GM19455 (cell line): ENCODE data around the gene CRPPA.

Source experiments
- ATAC-seq: cut with Tn5 transposase; IDR thresholded peaks from one replicate; pipeline ENCODE4 v1.9.1; 2021; ENCODE audit not compliant: unreplicated experiment

CRPPA gene

DNA sequence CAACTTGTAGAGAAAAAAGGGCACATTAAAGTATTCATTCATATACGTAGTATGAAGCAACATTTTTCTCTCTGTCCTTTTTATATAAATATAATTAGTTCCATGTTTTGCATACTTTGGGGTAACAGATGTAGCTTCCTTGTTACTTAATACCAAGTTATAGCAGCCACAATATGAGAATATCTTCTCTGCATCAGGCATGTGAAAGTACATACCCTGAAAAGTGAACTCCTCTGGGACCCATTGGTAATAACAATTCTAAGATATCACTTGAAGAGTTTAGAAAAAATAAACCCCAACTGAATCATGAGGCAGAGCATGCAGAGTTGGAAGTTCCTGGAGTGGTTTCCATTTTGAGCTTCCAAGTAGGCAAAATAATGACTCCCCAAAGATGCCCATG lies 2.4 kb upstream of the CRPPA start:
- ATAC-seq = no peak

DNA sequence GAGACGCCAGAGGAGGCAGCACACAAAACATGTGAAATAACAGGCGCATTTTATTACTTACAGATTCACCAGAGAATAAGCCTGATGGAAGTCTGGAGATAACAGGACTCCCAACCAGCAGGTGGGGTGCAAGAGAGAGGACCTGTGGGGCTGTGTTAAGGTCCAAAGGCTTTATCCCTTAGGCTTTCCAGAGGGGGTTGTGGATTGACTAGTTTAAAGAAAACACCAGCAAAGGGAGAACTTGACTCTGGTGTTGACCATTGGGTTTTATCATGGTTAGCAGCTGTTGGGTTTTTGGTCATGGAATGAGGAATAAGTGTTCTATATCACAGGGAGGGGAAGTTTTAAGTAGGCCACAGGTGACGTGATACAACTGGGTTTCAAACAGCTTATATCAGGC lies 1.6 kb upstream of the CRPPA start:
- ATAC-seq = no peak

DNA sequence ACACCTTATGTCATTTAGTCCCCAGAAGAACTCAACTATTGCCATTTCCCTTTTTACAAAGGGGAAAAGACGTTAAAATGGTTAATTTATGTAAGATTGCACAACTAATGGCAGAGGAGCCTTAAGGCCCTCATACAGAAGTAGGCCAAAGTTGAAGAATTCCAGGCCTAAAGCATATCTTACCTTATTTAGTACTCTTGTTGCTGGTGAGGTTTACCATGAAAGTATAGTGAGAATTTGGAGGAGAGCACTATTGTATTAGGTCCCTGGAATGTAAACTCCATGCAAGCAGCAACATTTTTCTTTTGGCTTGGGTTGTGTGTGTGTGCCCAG lies 731 bp upstream of the CRPPA start:
- ATAC-seq = no peak

DNA sequence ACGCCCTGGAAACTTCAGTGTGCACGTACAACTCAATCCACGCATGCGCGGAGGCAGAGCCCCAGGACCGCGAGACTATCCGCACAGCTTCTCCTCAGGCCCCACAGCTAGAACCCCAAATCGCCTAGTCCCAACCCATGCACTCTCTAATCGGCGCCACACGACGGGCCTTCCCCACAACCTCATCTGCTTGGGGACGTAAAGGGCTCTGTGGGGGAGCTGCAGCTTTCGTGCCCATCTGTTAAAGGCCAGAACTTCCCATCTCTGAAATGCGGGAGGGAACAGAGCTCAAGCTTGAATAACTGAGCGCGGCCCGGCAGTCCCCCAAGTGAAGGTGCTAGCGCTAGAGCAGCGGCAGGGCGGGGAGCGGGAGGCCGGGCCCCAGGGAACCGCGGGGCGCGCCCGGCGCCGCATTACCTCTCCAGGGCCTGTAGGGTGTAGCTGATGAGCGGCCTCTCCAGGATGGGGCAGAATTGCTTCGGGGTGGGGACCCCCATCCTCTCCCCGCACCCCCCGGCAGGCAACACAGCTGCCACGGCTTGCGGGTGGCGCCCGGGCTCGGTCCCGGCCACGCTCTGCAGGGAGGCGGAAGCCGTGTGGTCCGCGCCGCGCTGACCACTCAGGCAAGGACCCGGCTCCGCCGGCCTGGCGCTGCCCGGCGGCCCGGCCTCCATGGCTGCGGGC lies 547 bp downstream of the CRPPA start:
- ATAC-seq = peak; percentile 84

DNA sequence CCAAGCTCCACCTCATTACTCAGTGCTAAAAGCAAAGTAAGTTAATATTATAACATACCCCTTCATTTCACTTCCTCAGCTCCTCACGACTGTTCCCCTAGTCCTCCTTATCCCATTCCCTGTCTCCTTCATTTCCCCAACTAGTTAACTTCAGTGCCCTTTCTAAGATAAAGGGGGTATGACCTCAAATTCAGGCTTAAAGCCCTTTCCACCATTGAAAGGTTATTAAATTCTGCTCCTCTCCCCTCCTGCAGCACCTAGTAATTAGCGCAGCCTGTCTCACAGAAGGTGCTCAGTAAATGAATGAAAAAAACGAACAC lies 1.0 kb downstream of the CRPPA start:
- no peak for ATAC-seq

DNA sequence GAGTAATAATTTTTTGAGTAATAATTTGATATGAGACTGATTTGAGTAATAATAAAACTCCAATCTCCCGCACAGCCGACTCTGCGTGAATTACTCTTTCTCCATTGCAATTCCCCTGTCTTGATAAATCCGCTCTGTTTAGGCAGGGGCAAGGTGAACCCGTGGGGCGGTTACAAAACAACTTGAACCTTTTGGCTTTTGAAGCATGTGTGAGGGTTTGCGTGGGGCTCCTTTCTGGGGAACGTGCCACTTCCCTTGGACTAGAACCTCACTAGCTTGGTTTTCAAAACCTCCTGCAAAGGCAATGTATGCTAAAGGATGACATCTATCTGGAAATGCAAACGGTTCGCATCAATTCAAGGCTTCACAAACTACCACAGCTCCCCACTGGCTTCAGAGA lies 1.5 kb downstream of the CRPPA start:
- no peak for ATAC-seq

DNA sequence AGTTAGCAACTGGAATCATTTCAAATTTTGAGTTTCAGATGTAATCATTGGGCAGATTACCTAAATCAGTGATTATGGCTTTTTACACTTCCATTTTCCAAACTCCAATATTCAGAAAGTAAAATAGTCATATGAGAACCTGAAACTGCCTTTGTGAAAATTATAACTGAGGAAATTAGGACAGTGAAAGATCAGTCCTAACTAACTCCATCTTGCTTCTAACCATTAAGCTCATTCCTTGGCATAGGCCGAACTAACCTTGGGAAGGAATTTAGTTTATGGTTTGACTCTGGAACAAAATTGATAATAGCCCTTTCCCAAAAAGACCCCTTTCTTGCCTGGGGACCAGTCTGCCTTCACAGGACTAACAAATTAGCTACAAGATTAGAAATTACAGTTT lies 2.2 kb downstream of the CRPPA start:
- ATAC-seq = no peak

DNA sequence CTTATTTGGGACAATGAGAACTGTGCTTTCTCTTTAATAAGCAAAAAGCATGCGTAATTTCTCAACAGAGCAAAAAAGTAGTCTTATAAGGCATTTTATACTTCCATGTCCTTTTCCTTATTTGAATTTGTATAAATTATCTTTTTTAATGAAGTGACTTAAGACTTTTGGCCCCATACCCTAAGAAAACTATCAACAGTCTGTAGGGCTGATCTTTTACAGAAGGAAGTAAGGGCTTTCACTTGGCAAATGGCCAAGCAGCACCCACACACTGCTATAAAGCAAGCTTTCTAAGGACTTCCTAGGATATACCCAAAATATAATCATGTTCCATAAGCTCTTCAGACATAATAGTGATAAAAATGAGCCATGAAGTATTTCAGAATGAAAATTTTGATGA lies 3.4 kb downstream of the CRPPA start:
- ATAC-seq = no peak

DNA sequence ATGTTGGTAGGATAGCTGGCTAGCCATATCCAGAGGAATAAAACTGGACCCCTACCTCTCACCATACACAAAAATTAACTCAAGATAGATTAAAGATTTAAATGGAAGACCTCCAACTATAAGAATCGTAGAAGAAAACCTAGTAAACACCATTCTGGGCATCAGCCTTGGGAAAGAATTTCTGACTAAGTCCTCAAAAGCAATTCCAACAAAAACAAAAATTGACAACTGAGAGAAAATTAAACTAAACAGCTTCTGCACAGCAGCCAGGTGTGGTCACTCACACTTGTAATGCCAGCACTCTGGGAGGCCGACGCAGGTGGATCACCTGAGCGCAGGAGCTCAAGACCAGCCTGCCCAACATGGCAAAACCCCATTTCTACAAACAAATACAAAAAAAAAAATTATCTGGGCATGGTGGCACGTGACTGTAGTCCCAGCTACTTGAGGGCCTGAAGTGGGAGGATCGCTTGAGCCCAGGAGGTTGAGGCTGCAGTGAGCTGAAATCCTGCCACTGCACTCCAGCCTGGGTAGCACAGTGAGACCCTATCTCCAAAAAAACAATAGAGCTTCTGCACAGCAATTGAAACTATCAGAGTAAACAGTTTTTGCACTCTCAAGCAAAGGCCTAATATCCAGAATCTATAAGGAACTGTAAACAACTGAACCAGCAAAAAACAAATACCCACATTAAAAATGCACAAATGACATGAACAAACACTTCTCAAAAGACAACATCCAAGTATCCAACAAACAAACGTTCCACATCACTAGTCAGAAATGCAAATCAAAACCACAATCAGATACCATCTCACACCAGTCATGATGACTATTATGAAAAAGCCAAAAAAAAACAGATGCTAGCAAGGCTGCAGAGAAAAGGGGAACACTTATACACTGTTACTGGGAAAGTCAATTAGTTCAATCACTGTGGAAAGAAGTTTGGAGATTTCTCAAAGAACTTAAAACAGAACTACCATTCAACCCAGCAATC lies 4.8 kb downstream of the CRPPA start:
- no peak for ATAC-seq

DNA sequence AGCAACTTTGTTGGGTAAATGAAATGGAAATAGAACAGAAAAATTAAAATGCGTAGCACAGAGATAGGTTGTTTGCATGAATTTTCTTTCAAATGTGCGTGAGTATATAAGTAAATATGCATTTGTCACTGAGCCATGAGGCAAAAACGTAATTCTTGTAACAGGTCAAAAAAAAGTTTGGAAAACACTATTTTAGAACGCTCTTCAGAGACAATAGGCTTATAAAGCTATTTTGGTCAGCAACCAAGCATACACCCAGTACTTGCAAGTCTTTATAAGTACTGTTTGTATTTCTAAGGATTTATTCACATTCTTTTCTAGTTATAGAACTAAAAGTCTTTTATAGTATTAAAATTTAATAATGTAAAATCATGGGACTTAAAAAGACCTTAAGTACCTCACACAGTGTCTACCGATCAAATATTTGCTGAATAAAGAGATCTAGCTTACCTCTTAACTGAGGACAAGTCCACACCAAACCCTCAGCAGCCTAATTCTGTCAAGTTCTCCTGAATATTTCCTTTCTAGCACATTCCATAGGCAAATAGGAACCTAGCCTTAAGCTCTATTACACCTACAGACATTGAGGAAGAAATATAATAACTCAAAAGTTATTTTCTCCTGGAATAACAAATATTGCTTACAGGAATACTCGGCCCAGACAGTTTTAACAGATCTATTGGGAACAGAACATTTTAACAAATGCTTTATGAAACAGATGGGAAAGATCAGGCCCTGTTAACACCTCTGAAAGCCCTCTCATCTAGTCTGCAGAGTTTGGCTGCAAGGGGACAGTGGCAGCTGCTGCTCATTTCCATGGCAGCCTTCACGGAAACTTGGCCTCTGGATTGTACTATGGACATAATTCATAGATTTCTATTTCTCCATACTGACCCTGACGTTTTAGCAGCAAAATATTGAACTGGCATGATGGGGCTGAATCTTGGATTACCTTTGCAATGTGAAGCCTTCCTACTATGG lies 8.8 kb downstream of the CRPPA start:
- no peak for ATAC-seq

DNA sequence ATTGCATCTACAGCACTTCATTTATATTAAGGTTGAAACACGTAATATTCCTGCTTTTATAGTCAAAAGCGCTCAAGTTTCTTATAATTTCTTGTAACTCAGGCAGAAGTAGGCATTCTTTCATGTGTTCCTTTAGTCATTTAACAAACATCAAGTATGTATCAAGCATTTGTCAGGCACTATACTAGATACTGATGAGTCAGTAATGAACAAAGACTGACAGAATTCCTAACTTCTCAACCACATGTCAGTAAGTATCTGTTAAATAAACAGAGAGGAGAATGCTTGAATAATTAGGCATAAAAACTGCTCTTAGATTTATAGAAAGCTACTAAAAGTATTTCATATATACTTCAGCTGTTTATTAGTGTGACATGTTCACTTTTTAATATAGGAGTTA lies 9.9 kb downstream of the CRPPA start:
- ATAC-seq = no peak

DNA sequence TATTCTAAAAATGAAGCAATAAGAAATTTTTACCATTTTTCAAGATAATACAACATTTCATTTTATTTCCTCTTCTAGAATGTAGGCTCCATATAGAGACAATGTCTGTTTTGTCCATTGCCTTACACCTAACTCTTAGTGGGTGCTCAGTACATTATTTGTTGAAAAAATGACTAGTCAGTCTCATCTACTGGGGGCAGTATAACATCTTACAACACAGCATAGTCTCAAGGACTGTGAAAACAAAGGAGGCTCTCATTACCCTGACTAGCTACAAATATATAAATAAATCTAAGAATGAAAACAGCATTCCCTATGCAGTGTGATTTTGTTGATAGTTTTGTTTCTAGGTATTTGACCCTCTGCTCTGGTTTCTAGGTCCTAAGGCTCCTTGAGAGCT lies 11.6 kb downstream of the CRPPA start:
- no peak for ATAC-seq

DNA sequence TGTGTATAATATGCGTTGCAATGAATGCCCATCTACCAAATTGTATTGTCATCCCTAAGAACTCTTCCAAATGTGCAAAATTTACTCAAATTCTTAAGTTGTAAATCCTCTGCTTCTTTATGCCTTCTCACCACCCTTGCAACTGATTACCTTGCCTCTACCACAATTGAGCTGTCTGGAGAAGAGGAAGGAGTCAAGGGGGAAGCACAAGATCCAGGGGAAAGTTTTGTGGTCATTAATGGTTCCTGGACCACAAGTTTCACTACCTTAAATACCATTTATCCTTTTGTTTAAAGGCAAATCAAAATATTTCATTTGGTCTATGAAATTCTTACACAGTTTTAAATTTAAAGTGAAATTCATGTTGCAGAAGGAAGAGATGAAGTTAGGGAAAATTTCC lies 16.7 kb downstream of the CRPPA start:
- ATAC-seq = no peak

DNA sequence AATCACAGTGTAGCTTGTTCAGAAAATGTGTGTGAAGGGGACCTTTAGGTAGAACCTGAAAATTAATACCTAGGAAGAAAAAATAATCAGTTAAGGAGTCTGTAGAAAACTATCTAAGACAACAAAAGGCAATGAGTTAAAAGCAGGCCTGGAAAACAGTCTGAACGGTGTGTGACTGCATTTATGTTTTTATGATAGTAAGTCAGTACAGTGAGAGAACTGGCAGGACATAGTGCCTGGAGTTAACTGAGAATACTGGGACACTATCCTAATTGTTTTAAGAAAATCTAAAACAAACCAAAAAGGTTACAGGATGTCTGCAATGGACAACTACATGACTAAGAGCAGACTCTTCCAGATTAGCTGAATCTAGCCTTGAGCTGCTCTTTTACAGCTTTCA lies 17.9 kb downstream of the CRPPA start:
- no peak for ATAC-seq

DNA sequence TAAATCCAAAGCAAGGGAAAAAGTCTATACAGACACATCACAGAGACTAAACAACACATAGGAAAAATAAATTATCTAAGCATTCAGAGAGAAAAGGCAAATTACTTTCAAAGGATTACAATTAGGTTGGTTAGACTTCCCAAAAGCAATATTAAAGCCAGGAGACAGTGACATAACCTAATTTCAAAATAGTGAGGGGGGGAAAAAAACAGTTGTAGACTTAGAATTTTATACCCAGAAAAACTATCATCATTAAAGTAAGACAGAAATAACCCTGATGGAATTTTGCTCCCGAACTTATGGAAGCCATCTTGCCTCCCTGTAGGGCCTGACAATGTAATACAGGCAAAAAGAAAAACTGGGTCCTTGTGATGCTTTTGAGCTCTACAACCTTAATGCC lies 18.4 kb downstream of the CRPPA start:
- ATAC-seq = no peak

DNA sequence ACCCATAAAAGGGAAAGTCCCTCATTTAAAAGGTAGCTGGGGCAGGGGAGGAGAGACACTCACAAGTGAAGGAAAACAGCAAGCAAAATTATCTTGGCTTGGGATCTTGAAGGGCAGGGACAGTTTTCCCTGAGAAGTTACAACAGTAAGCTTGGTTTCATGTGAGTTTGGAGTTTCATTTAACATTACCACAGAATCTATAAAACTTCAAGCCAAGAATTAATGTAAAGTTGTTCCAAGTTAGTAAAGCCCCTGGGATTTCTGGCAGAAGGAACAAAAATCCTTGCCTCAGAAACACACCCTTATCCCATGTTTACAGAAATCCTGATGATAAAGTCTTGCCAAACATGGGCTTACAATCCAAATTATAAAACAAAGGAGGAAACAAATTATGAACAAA lies 19.2 kb downstream of the CRPPA start:
- no peak for ATAC-seq

DNA sequence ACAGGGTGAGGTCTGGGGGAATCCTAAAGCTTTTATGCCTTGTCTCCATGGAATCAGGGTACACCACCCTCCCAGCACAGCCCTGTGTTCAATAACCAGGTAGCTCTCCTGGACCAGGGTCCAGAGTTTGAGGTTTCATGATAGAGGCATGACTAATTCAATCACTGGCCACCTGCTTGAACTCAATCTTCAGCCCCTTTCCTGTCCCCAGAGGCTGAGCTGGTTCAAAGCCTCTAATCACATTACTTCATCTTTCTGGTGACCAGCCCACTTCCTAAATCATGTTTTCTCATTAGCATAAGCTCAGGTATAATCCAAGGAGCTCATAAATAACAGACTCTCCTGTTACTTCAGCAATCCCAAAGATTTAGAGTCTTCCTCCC lies 20.5 kb downstream of the CRPPA start:
- no peak for ATAC-seq

DNA sequence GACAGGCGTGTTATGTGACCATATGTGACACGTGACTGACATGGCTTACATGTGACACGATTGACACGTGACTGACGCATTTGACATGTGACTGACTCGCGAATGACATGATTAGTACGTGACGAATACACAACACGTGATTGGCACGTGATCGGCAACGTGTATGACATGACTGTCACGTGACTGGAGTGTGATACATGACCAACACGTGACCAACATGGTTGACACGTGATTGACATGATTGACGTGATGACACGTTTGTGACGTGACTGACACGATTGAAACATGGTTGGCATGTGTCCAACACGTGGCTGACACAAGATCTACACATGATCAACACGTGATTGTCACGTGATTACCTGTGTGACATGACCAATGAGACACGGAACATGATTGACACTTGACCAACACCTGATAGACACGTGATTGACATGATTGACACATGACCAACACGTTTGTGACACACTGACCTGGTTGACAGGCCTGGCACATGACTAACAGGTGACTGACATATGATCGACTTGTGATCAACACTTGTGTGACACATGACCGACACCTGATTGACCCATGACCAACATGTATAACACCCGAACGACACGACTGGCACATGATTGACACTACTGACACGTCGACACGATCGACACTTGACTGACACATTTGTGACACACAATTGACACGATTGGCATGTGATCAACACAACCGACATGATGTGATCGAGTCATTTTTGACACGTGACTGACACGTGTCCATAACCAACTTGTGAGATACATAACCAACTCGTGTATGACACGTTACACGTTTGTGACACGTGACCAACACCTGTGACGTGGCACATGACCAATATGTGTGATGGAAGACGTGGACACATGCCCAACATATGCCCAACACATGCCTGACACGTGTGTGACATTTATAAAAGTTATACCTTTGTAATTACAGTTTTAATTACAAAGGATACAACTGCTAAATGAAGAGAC lies 21.1 kb downstream of the CRPPA start:
- no peak for ATAC-seq

DNA sequence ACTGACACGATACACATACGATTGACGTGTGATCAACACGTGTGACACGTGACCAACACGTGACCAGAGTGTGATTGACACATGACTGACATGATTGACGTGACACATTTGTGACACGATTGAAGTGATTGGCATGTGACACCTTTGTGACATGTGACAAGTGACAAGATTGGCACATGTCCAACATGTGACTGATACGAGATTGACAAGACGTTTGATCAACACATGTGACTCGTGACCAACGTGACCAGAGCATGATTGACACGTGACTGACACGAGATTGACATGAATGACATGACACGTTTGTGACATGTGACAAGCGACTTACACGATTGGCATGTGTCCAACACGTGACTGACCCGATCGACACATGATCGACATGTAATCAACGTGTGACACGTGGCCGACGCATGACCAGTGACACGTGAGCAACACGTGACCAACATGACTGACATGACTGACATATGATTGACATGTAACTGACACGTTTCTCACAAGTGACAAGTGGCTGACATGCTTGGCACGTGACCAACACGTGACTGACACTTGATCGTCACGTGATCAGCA lies 22.0 kb downstream of the CRPPA start:
- no peak for ATAC-seq
